NCI-H82 treated with DMSO at 0.1 percent for 48 hours (cell line): ENCODE results near the gene KIAA0825.
"Not testable (repeated sequence)": the region's sequence is repeated elsewhere in the genome, so short reads cannot be mapped to it uniquely, and the experiment has no call there.

ENCODE experiments used
- DNase-seq: peaks from one replicate; lab custom pipeline; 2025; ENCODE audit not compliant: unreplicated experiment; lab: John Stamatoyannopoulos, UW

The KIAA0825 gene

GRCh38 chr5:94575196-94575595 is 43.2 kb downstream of the KIAA0825 start:
- no peak for DNase-seq

- DNase-seq: not testable (repeated sequence)
Measured at GRCh38 chr5:94573349-94573748, 45.1 kb downstream of the KIAA0825 start.

- no peak for DNase-seq
Measured at GRCh38 chr5:94571415-94571814, 47.0 kb downstream of the KIAA0825 start.

GRCh38 chr5:94564812-94565211 is 53.6 kb downstream of the KIAA0825 start:
- DNase-seq: no peak

GRCh38 chr5:94562327-94562971 is 56.0 kb downstream of the KIAA0825 start:
- no peak for DNase-seq

- no peak for DNase-seq
Measured at GRCh38 chr5:94558028-94558427, 60.4 kb downstream of the KIAA0825 start.

- no peak for DNase-seq
Measured at GRCh38 chr5:94551858-94552257, 66.5 kb downstream of the KIAA0825 start.

- no peak for DNase-seq
Measured at GRCh38 chr5:94545870-94546625, 72.4 kb downstream of the KIAA0825 start.

GRCh38 chr5:94544875-94545547 is 73.4 kb downstream of the KIAA0825 start:
- peak; percentile 25 for DNase-seq

- no peak for DNase-seq
Measured at GRCh38 chr5:94544031-94544650, 74.3 kb downstream of the KIAA0825 start.

- DNase-seq: no peak
Measured at GRCh38 chr5:94540856-94541494, 77.4 kb downstream of the KIAA0825 start.

GRCh38 chr5:94538260-94538659 is 80.1 kb downstream of the KIAA0825 start:
- no peak for DNase-seq

GRCh38 chr5:94526706-94527105 is 91.7 kb downstream of the KIAA0825 start:
- DNase-seq: no peak

GRCh38 chr5:94524841-94525697 is 93.3 kb downstream of the KIAA0825 start:
- peak; percentile 47 for DNase-seq

- DNase-seq: no peak
Measured at GRCh38 chr5:94523018-94523417, 95.4 kb downstream of the KIAA0825 start.

GRCh38 chr5:94522117-94522516 is 96.3 kb downstream of the KIAA0825 start:
- DNase-seq: no peak

- DNase-seq: no peak
Measured at GRCh38 chr5:94517490-94518488, 100.6 kb downstream of the KIAA0825 start.

GRCh38 chr5:94516148-94516547 is 102.3 kb downstream of the KIAA0825 start:
- DNase-seq: no peak
